WTC11 (cell line): Measurements from ENCODE around the gene UTP4. TPM values are rescaled to one million over a fixed set of nuclear protein-coding genes. Genes with fewer than 3 reads are reported as not detected.

ENCODE experiments used
- ATAC-seq: fragments of 200-7000 bp; cut with Tn5 transposase; 2 replicates; pipeline ENCODE4 v1.10.0; 2021; ENCODE audit warnings: mild to moderate bottlenecking, moderate library complexity
- CTCF ChIA-PET: fragments of 300-600 bp; sonication (Branson Sonifier 250); formaldehyde crosslinking; loops from one replicate; lab custom pipeline; 2021; ENCODE audit warnings: antibody characterized with exemption; lab: Charles Lee
- POLR2A ChIA-PET: fragments of 350-600 bp; sonication (Branson Sonifier 250); formaldehyde crosslinking; loops from one replicate; lab custom pipeline; 2021; ENCODE audit warnings: antibody characterized with exemption; lab: Charles Lee
- DNase-seq: peaks from one replicate; pipeline ENCODE4 v3.0.0; 2021; ENCODE audit warnings: low spot score
- H3K27ac Mint-ChIP-seq: 2 replicates; pipeline ENCODE4 v1.8.0; 2021; ENCODE audit warnings: mixed read lengths
- H3K27me3 Mint-ChIP-seq: 2 replicates; pipeline ENCODE4 v1.8.0; 2021; ENCODE audit warnings: low read depth, mild to moderate bottlenecking, moderate library complexity, mixed read lengths
- H3K36me3 Mint-ChIP-seq: 2 replicates; pipeline ENCODE4 v1.8.0; 2021; ENCODE audit warnings: mixed read lengths
- H3K4me1 Mint-ChIP-seq: 2 replicates; pipeline ENCODE4 v1.8.0; 2022; ENCODE audit warnings: mixed read lengths
- H3K4me3 Mint-ChIP-seq: 2 replicates; pipeline ENCODE4 v1.8.0; 2021; ENCODE audit warnings: mild to moderate bottlenecking, moderate library complexity, mixed read lengths
- H3K9me3 Mint-ChIP-seq: 2 replicates; pipeline ENCODE4 v1.8.0; 2021; ENCODE audit warnings: mixed read lengths
- AFF4 ChIP-seq: sonication (generic); formaldehyde crosslinking; IDR thresholded peaks from 2 replicates; pipeline ENCODE4 v1.8.1; 2023; ENCODE audit warnings: mild to moderate bottlenecking, missing genetic modification reagents, borderline replicate concordance
- ELF4 ChIP-seq: sonication (generic); formaldehyde crosslinking; IDR thresholded peaks from 2 replicates; pipeline ENCODE4 v1.8.1; 2022; ENCODE audit warnings: low read depth, mild to moderate bottlenecking, moderate library complexity, missing genetic modification reagents
- ESRRA ChIP-seq: sonication (generic); formaldehyde crosslinking; IDR thresholded peaks from 2 replicates; pipeline ENCODE4 v1.8.1; 2022; ENCODE audit warnings: mild to moderate bottlenecking, missing genetic modification reagents, borderline replicate concordance
- GABPB1 ChIP-seq: sonication (generic); formaldehyde crosslinking; IDR thresholded peaks from 2 replicates; pipeline ENCODE4 v1.8.1; 2023; ENCODE audit warnings: mild to moderate bottlenecking, missing genetic modification reagents
- MAX ChIP-seq: sonication (generic); formaldehyde crosslinking; IDR thresholded peaks from 2 replicates; pipeline ENCODE4 v1.8.0; 2022; ENCODE audit warnings: mild to moderate bottlenecking, missing genetic modification reagents
- MYBL2 ChIP-seq: sonication (generic); formaldehyde crosslinking; IDR thresholded peaks from 2 replicates; pipeline ENCODE4 v1.8.1; 2023; ENCODE audit warnings: mild to moderate bottlenecking, moderate library complexity, missing genetic modification reagents
- NFE2L1 ChIP-seq: sonication (generic); formaldehyde crosslinking; IDR thresholded peaks from 2 replicates; pipeline ENCODE4 v1.8.1; 2023; ENCODE audit warnings: missing genetic modification reagents
- NR2C2 ChIP-seq: sonication (generic); formaldehyde crosslinking; IDR thresholded peaks from 2 replicates; pipeline ENCODE4 v1.8.0; 2022; ENCODE audit warnings: mild to moderate bottlenecking, missing genetic modification reagents
- PRRX2 ChIP-seq: fragments of 250-450 bp; sonication (Bioruptor Pico); IDR thresholded peaks from 2 replicates; pipeline ENCODE4 v1.8.0; 2021; ENCODE audit warnings: mild to moderate bottlenecking
- RELA ChIP-seq: sonication (generic); formaldehyde crosslinking; IDR thresholded peaks from 2 replicates; pipeline ENCODE4 v1.8.1; 2022; ENCODE audit warnings: missing genetic modification reagents, mild to moderate bottlenecking, borderline replicate concordance
- RORB ChIP-seq: fragments of 250-450 bp; sonication (Bioruptor Pico); IDR thresholded peaks from 2 replicates; pipeline ENCODE4 v1.9.0; 2021; ENCODE audit warnings: mild to moderate bottlenecking
- ZNF121 ChIP-seq: sonication (generic); formaldehyde crosslinking; IDR thresholded peaks from 2 replicates; pipeline ENCODE4 v1.8.0; 2023; ENCODE audit warnings: missing genetic modification reagents
- ZNF219 ChIP-seq: sonication (generic); formaldehyde crosslinking; IDR thresholded peaks from 2 replicates; pipeline ENCODE4 v1.8.0; 2023; ENCODE audit warnings: missing genetic modification reagents, mild to moderate bottlenecking, borderline replicate concordance
- ZNF263 ChIP-seq: sonication (generic); formaldehyde crosslinking; IDR thresholded peaks from 2 replicates; pipeline ENCODE4 v1.8.1; 2022; ENCODE audit warnings: low read depth, mild to moderate bottlenecking, moderate library complexity, missing genetic modification reagents
- total RNA-seq: library from RNA; stranded (reverse); gene quantifications from 3 replicates; pipeline ENCODE4 v1.2.3, GENCODE V29; 2021
- TF ChIP-seq, protein P1 (sequence below): sonication (generic); formaldehyde crosslinking; IDR thresholded peaks from 2 replicates; pipeline ENCODE4 v1.8.0; 2022; ENCODE audit warnings: missing genetic modification reagents
- TF ChIP-seq, protein P2 (sequence below): sonication (generic); formaldehyde crosslinking; IDR thresholded peaks from 2 replicates; pipeline ENCODE4 v1.8.1; 2023; ENCODE audit warnings: mild to moderate bottlenecking, missing genetic modification reagents, moderate library complexity
- TF ChIP-seq, protein P3 (sequence below): fragments of 250-450 bp; sonication (Bioruptor Pico); IDR thresholded peaks from 2 replicates; pipeline ENCODE4 v1.9.0; 2021; ENCODE audit warnings: moderate library complexity, mild to moderate bottlenecking, inconsistent platforms, borderline replicate concordance
- TF ChIP-seq, protein P4 (sequence below): sonication (generic); formaldehyde crosslinking; IDR thresholded peaks from 2 replicates; pipeline ENCODE4 v1.8.0; 2023; ENCODE audit warnings: missing genetic modification reagents, mild to moderate bottlenecking, borderline replicate concordance

Gene UTP4
- total RNA-seq, 1 experiment from 2014 or later: 85.7 TPM

DNA sequence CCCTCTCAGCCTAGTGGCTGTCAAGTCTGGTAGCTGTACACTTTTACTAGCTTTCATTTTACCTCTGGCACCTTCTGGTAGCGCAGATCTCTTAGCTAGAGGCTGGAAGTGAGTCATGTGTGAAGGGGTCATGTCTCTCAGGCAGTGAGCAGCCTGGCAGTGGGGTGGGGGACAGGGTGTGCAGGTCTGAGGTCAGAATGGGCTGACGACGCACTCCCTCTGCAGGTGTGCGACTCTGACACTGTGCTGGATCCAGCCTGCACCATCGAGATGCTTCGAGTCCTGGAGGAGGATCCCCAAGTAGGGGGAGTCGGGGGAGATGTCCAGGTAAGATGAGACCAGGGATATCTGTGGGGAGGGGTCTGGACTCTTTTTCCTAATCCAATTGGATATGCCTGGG, 19.2 kb upstream of the UTP4 start (continued):
- TF ChIP-seq, protein P1, sequence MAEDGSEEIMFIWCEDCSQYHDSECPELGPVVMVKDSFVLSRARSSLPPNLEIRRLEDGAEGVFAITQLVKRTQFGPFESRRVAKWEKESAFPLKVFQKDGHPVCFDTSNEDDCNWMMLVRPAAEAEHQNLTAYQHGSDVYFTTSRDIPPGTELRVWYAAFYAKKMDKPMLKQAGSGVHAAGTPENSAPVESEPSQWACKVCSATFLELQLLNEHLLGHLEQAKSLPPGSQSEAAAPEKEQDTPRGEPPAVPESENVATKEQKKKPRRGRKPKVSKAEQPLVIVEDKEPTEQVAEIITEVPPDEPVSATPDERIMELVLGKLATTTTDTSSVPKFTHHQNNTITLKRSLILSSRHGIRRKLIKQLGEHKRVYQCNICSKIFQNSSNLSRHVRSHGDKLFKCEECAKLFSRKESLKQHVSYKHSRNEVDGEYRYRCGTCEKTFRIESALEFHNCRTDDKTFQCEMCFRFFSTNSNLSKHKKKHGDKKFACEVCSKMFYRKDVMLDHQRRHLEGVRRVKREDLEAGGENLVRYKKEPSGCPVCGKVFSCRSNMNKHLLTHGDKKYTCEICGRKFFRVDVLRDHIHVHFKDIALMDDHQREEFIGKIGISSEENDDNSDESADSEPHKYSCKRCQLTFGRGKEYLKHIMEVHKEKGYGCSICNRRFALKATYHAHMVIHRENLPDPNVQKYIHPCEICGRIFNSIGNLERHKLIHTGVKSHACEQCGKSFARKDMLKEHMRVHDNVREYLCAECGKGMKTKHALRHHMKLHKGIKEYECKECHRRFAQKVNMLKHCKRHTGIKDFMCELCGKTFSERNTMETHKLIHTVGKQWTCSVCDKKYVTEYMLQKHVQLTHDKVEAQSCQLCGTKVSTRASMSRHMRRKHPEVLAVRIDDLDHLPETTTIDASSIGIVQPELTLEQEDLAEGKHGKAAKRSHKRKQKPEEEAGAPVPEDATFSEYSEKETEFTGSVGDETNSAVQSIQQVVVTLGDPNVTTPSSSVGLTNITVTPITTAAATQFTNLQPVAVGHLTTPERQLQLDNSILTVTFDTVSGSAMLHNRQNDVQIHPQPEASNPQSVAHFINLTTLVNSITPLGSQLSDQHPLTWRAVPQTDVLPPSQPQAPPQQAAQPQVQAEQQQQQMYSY: no peak
- no peak for TF ChIP-seq GABPB1 (CRISPR knock-in tag)
- no peak for TF ChIP-seq RELA (CRISPR knock-in tag)
- no peak for TF ChIP-seq ZNF121 (CRISPR knock-in tag)
- no peak for TF ChIP-seq AFF4 (CRISPR knock-in tag)
- TF ChIP-seq, protein P2, sequence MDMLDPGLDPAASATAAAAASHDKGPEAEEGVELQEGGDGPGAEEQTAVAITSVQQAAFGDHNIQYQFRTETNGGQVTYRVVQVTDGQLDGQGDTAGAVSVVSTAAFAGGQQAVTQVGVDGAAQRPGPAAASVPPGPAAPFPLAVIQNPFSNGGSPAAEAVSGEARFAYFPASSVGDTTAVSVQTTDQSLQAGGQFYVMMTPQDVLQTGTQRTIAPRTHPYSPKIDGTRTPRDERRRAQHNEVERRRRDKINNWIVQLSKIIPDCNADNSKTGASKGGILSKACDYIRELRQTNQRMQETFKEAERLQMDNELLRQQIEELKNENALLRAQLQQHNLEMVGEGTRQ (CRISPR knock-in tag): no peak
- no peak for TF ChIP-seq PRRX2 (CRISPR knock-in tag)

DNA sequence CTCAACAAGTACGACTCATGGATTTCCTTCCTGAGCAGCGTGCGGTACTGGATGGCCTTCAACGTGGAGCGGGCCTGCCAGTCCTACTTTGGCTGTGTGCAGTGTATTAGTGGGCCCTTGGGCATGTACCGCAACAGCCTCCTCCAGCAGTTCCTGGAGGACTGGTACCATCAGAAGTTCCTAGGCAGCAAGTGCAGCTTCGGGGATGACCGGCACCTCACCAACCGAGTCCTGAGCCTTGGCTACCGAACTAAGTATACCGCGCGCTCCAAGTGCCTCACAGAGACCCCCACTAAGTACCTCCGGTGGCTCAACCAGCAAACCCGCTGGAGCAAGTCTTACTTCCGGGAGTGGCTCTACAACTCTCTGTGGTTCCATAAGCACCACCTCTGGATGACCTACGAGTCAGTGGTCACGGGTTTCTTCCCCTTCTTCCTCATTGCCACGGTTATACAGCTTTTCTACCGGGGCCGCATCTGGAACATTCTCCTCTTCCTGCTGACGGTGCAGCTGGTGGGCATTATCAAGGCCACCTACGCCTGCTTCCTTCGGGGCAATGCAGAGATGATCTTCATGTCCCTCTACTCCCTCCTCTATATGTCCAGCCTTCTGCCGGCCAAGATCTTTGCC, 18.0 kb upstream of the UTP4 start:
- peaks cover 88% of the 10 kb centered on the region for H3K36me3 Mint-ChIP-seq
- peak overlapping the region; percentile 89 for H3K27ac Mint-ChIP-seq
- H3K4me1 Mint-ChIP-seq: peaks cover 25% of the 10 kb centered on the region
- no peak overlapping the region for H3K4me3 Mint-ChIP-seq
- no peak for ATAC-seq
- H3K27me3 Mint-ChIP-seq: no peaks in the 10 kb centered on the region
- CTCF ChIA-PET: interaction anchor here (0.8 kb wide), 1 partner anchor 17 kb away, joined by 3 read pairs; no protein-coding TSS in a partner anchor
- DNase-seq: peak; percentile 7
- H3K9me3 Mint-ChIP-seq: no peaks in the 10 kb centered on the region
- TF ChIP-seq ZNF219 (CRISPR knock-in tag): no peak
- no peak for TF ChIP-seq ZNF263 (CRISPR knock-in tag)
- no peak for TF ChIP-seq ESRRA (CRISPR knock-in tag)
- TF ChIP-seq RORB (CRISPR knock-in tag): no peak
- TF ChIP-seq NFE2L1: no peak
- TF ChIP-seq NR2C2 (CRISPR knock-in tag): no peak
- no peak for TF ChIP-seq ELF4 (CRISPR knock-in tag)
- no peak for TF ChIP-seq MAX (CRISPR knock-in tag)
- TF ChIP-seq MYBL2 (CRISPR knock-in tag): no peak
- TF ChIP-seq, protein P2 (CRISPR knock-in tag): no peak
- TF ChIP-seq, protein P3, sequence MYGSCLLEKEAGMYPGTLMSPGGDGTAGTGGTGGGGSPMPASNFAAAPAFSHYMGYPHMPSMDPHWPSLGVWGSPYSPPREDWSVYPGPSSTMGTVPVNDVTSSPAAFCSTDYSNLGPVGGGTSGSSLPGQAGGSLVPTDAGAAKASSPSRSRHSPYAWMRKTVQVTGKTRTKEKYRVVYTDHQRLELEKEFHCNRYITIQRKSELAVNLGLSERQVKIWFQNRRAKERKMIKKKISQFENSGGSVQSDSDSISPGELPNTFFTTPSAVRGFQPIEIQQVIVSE (CRISPR knock-in tag): no peak
- TF ChIP-seq, protein P4, sequence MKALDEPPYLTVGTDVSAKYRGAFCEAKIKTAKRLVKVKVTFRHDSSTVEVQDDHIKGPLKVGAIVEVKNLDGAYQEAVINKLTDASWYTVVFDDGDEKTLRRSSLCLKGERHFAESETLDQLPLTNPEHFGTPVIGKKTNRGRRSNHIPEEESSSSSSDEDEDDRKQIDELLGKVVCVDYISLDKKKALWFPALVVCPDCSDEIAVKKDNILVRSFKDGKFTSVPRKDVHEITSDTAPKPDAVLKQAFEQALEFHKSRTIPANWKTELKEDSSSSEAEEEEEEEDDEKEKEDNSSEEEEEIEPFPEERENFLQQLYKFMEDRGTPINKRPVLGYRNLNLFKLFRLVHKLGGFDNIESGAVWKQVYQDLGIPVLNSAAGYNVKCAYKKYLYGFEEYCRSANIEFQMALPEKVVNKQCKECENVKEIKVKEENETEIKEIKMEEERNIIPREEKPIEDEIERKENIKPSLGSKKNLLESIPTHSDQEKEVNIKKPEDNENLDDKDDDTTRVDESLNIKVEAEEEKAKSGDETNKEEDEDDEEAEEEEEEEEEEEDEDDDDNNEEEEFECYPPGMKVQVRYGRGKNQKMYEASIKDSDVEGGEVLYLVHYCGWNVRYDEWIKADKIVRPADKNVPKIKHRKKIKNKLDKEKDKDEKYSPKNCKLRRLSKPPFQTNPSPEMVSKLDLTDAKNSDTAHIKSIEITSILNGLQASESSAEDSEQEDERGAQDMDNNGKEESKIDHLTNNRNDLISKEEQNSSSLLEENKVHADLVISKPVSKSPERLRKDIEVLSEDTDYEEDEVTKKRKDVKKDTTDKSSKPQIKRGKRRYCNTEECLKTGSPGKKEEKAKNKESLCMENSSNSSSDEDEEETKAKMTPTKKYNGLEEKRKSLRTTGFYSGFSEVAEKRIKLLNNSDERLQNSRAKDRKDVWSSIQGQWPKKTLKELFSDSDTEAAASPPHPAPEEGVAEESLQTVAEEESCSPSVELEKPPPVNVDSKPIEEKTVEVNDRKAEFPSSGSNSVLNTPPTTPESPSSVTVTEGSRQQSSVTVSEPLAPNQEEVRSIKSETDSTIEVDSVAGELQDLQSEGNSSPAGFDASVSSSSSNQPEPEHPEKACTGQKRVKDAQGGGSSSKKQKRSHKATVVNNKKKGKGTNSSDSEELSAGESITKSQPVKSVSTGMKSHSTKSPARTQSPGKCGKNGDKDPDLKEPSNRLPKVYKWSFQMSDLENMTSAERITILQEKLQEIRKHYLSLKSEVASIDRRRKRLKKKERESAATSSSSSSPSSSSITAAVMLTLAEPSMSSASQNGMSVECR (CRISPR knock-in tag): no peak
- TF ChIP-seq, all 79 proteins: peak for 0
- POLR2A ChIA-PET: no interaction called here
